Astrocyte (in vitro differentiated cells and primary cell): Measurements from ENCODE around the gene LY6G6D. TPM values are rescaled to one million over a fixed set of nuclear protein-coding genes. Genes with fewer than 3 reads are reported as not detected.

Experiments
- DNase-seq: peaks from one replicate; pipeline ENCODE4 v3.0.0-alpha.2; 2010; ENCODE audit warnings: low read depth
- FAIRE-seq: peaks from 2 replicates; lab custom pipeline; 2011; peaks lifted over from hg19 to GRCh38; lab: Jason Lieb, UNC
- H2AFZ ChIP-seq: 2 replicates; pipeline ENCODE4 v1.6.0; 2012; ENCODE audit warnings: low read depth, low read length, inconsistent platforms
- H3K27ac ChIP-seq: 2 replicates; pipeline ENCODE4 v1.5.1; 2011; ENCODE audit warnings: low read depth, low read length, inconsistent platforms
- H3K27me3 ChIP-seq: 2 replicates; pipeline ENCODE4 v1.6.0; 2011; ENCODE audit warnings: low read length, inconsistent platforms; ENCODE audit not compliant: insufficient read depth
- H3K36me3 ChIP-seq: 2 replicates; pipeline ENCODE4 v1.5.1; 2011; ENCODE audit warnings: low read length, inconsistent platforms; ENCODE audit not compliant: insufficient read depth
- H3K4me1 ChIP-seq: 2 replicates; pipeline ENCODE4 v1.5.1; 2011; ENCODE audit warnings: low read length, inconsistent platforms; ENCODE audit not compliant: insufficient read depth
- H3K4me2 ChIP-seq: 2 replicates; pipeline ENCODE4 v1.6.0; 2012; ENCODE audit warnings: low read length, inconsistent platforms
- H3K4me3 ChIP-seq: 2 replicates; pipeline ENCODE4 v1.5.1; 2011; ENCODE audit warnings: low read depth, mild to moderate bottlenecking, low read length, inconsistent platforms; ENCODE audit not compliant: insufficient read depth
- H3K79me2 ChIP-seq: 2 replicates; pipeline ENCODE4 v1.6.0; 2012; ENCODE audit warnings: mild to moderate bottlenecking, low read length, inconsistent platforms; ENCODE audit not compliant: insufficient read depth
- H3K9ac ChIP-seq: 2 replicates; pipeline ENCODE4 v1.6.0; 2012; ENCODE audit warnings: mild to moderate bottlenecking, low read length, inconsistent platforms
- H3K9me3 ChIP-seq: 2 replicates; pipeline ENCODE4 v1.5.1; 2012; ENCODE audit warnings: low read depth, mild to moderate bottlenecking, low read length, inconsistent platforms; ENCODE audit not compliant: insufficient read depth
- H4K20me1 ChIP-seq: 2 replicates; pipeline ENCODE4 v1.6.0; 2012; ENCODE audit warnings: low read length, inconsistent platforms; ENCODE audit not compliant: insufficient read depth
- H3K27ac Mint-ChIP-seq: one replicate; pipeline ENCODE4 v1.8.0; 2021; ENCODE audit warnings: mild to moderate bottlenecking, mixed read lengths; ENCODE audit not compliant: unreplicated experiment
- H3K27me3 Mint-ChIP-seq: one replicate; pipeline ENCODE4 v1.8.0; 2021; ENCODE audit warnings: low read depth, mixed read lengths; ENCODE audit not compliant: unreplicated experiment
- H3K36me3 Mint-ChIP-seq: one replicate; pipeline ENCODE4 v1.8.0; 2021; ENCODE audit warnings: low read depth, mixed read lengths; ENCODE audit not compliant: unreplicated experiment
- H3K4me1 Mint-ChIP-seq: one replicate; pipeline ENCODE4 v1.8.0; 2021; ENCODE audit warnings: low read depth, mixed read lengths; ENCODE audit not compliant: unreplicated experiment
- H3K4me3 Mint-ChIP-seq: one replicate; pipeline ENCODE4 v1.8.0; 2021; ENCODE audit warnings: mild to moderate bottlenecking, moderate library complexity, mixed read lengths; ENCODE audit not compliant: unreplicated experiment
- H3K9me3 Mint-ChIP-seq: one replicate; pipeline ENCODE4 v1.8.0; 2021; ENCODE audit warnings: mild to moderate bottlenecking, mixed read lengths; ENCODE audit not compliant: unreplicated experiment
- CTCF ChIP-seq: IDR thresholded peaks from 2 replicates; pipeline ENCODE4 v1.5.1; 2011; ENCODE audit warnings: low read depth, mild to moderate bottlenecking, inconsistent platforms, low read length, moderate library complexity; ENCODE audit not compliant: insufficient read depth
- EZH2 ChIP-seq: IDR thresholded peaks from 2 replicates; pipeline ENCODE4 v1.6.1; 2012; ENCODE audit warnings: mild to moderate bottlenecking, low read length, inconsistent platforms; ENCODE audit not compliant: insufficient read depth
- total RNA-seq: library from RNA; stranded (reverse); gene quantifications from 2 replicates; pipeline ENCODE4 v1.2.1, GENCODE V29; 2021

LY6G6D gene
- total RNA-seq, 1 donor from 2014 or later, result not detected

GRCh38 chr6:31702405-31702818 is 12.7 kb upstream of the LY6G6D start:
- Mint-ChIP-seq H3K9me3 (no peaks in the 10 kb centered on the region), H3K36me3 (peaks cover 4% of the 10 kb centered on the region), H3K27ac (peak overlapping the region; percentile 92), H3K4me3 (peak overlapping the region; percentile 99), H3K27me3 (peaks cover 4% of the 10 kb centered on the region), H3K4me1 (peaks cover 16% of the 10 kb centered on the region)
- Histone ChIP-seq H3K9me3 (no peaks in the 10 kb centered on the region), H3K27me3 (no peaks in the 10 kb centered on the region), H3K27ac (peak overlapping the region; percentile 93), H3K4me3 (peak overlapping the region; percentile 89), H3K4me1 (peaks cover 18% of the 10 kb centered on the region), H3K79me2 (peaks cover 38% of the 10 kb centered on the region), H3K9ac (peak overlapping the region; percentile 89), H3K36me3 (peaks cover 5% of the 10 kb centered on the region), H4K20me1 (peaks cover 28% of the 10 kb centered on the region), H2AFZ (peak overlapping the region; percentile 82), H3K4me2 (peak overlapping the region; percentile 92)
- TF ChIP-seq EZH2, result no peak
- TF ChIP-seq CTCF, result no peak
- DNase-seq, result peak; percentile 4
- FAIRE-seq, result no peak

- Histone ChIP-seq H3K9ac (peak within 1 kb of the TSS; percentile 89), H3K27ac (peak within 1 kb of the TSS; percentile 93), H3K4me1 (peaks cover 18% of the 10 kb centered on the region), H3K4me2 (peak within 1 kb of the TSS; percentile 92), H3K79me2 (peaks cover 36% of the 10 kb centered on the region), H3K36me3 (peaks cover 5% of the 10 kb centered on the region), H3K9me3 (no peaks in the 10 kb centered on the region), H3K27me3 (no peaks in the 10 kb centered on the region), H3K4me3 (peak within 1 kb of the TSS; percentile 89), H4K20me1 (peaks cover 23% of the 10 kb centered on the region), H2AFZ (peak within 1 kb of the TSS; percentile 82)
- peaks cover 2% of the 10 kb centered on the region for H3K36me3 Mint-ChIP-seq
- peaks cover 12% of the 10 kb centered on the region for H3K4me1 Mint-ChIP-seq
- peak within 1 kb of the TSS; percentile 99 for H3K4me3 Mint-ChIP-seq
- DNase-seq (peak; percentile 96), FAIRE-seq (peak; percentile 73)
- peaks cover 4% of the 10 kb centered on the region for H3K27me3 Mint-ChIP-seq
- peak within 1 kb of the TSS; percentile 92 for H3K27ac Mint-ChIP-seq
- TF ChIP-seq CTCF (no peak), EZH2 (no peak)
- no peaks in the 10 kb centered on the region for H3K9me3 Mint-ChIP-seq
Observed at GRCh38 chr6:31702819-31703716, 12.1 kb upstream of the LY6G6D start, which contains the start of gene ABHD16A. TSS of gene ABHD16A (minus strand) at chr6:31703324. CDS start at chr6:31703281, 43 bp downstream.

GRCh38 chr6:31705931-31706330 is 9.2 kb upstream of the LY6G6D start:
- Mint-ChIP-seq H3K36me3 (peaks cover 2% of the 10 kb centered on the region), H3K4me3 (no peak overlapping the region), H3K27ac (no peak overlapping the region), H3K9me3 (no peaks in the 10 kb centered on the region), H3K27me3 (peaks cover 12% of the 10 kb centered on the region), H3K4me1 (peaks cover 9% of the 10 kb centered on the region)
- Histone ChIP-seq H3K4me3 (no peak overlapping the region), H4K20me1 (peaks cover 15% of the 10 kb centered on the region), H3K9me3 (no peaks in the 10 kb centered on the region), H3K4me1 (peaks cover 17% of the 10 kb centered on the region), H3K27me3 (no peaks in the 10 kb centered on the region), H3K79me2 (peaks cover 20% of the 10 kb centered on the region), H3K27ac (no peak overlapping the region), H3K4me2 (no peak overlapping the region), H3K36me3 (no peaks in the 10 kb centered on the region), H2AFZ (no peak overlapping the region), H3K9ac (no peak overlapping the region)
- FAIRE-seq (no peak), DNase-seq (no peak)
- TF ChIP-seq EZH2 (no peak), CTCF (no peak)
